HFFc6 (cell line): ENCODE results near the gene RADIL. TPM values are rescaled to one million over a fixed set of nuclear protein-coding genes. Genes with fewer than 3 reads are reported as not detected.
"Not testable (repeated sequence)": the region's sequence is repeated elsewhere in the genome, so short reads cannot be mapped to it uniquely, and the experiment has no call there.

Source experiments
- DNase-seq: peaks from one replicate; pipeline ENCODE4 v3.0.0-alpha.2; 2018
- H3K27ac Mint-ChIP-seq: 2 replicates; pipeline ENCODE4 v1.8.0; 2020; ENCODE audit warnings: mild to moderate bottlenecking, mixed read lengths
- H3K27me3 Mint-ChIP-seq: 2 replicates; pipeline ENCODE4 v1.8.0; 2021; ENCODE audit warnings: mild to moderate bottlenecking, moderate library complexity, mixed read lengths; ENCODE audit not compliant: insufficient read depth
- H3K36me3 Mint-ChIP-seq: 2 replicates; pipeline ENCODE4 v1.8.0; 2021; ENCODE audit warnings: low read depth, mixed read lengths
- H3K4me1 Mint-ChIP-seq: 2 replicates; pipeline ENCODE4 v1.8.0; 2020; ENCODE audit warnings: low read depth, mixed read lengths
- H3K4me3 Mint-ChIP-seq: 2 replicates; pipeline ENCODE4 v1.8.0; 2020; ENCODE audit warnings: mild to moderate bottlenecking, moderate library complexity, mixed read lengths
- H3K9me3 Mint-ChIP-seq: 2 replicates; pipeline ENCODE4 v1.8.0; 2020; ENCODE audit warnings: mild to moderate bottlenecking, mixed read lengths
- total RNA-seq, 6 experiments: library from RNA; stranded (reverse); fragmentation: NEBNext Ultra II Directional; extraction: Animal tissue kit (Norgen Biotek cat#: 25700); gene quantifications; 2 replicates in 1 of 6; 3 replicates in 5 of 6; pipeline ENCODE4 v1.2.3, GENCODE V29; 2021
- TF ChIP-seq, protein P1 (sequence below): fragments of 200-600 bp; sonication (generic); IDR thresholded peaks from 2 replicates; pipeline ENCODE4 v1.5.0; 2021; ENCODE audit warnings: antibody characterized with exemption, mild to moderate bottlenecking

Gene RADIL
- total RNA-seq, 6 experiments from 2014 or later: 0.09 to 0.43 (median 0.24) TPM

GRCh38 chr7:4904346-4904745 is 20.8 kb upstream of the RADIL start:
- no peaks in the 10 kb centered on the region for H3K36me3 Mint-ChIP-seq
- H3K9me3 Mint-ChIP-seq: no peaks in the 10 kb centered on the region
- no peak for DNase-seq
- H3K4me3 Mint-ChIP-seq: no peak overlapping the region
- H3K27ac Mint-ChIP-seq: no peak overlapping the region
- peaks cover 5% of the 10 kb centered on the region for H3K27me3 Mint-ChIP-seq
- H3K4me1 Mint-ChIP-seq: no peaks in the 10 kb centered on the region
- TF ChIP-seq, protein P1, sequence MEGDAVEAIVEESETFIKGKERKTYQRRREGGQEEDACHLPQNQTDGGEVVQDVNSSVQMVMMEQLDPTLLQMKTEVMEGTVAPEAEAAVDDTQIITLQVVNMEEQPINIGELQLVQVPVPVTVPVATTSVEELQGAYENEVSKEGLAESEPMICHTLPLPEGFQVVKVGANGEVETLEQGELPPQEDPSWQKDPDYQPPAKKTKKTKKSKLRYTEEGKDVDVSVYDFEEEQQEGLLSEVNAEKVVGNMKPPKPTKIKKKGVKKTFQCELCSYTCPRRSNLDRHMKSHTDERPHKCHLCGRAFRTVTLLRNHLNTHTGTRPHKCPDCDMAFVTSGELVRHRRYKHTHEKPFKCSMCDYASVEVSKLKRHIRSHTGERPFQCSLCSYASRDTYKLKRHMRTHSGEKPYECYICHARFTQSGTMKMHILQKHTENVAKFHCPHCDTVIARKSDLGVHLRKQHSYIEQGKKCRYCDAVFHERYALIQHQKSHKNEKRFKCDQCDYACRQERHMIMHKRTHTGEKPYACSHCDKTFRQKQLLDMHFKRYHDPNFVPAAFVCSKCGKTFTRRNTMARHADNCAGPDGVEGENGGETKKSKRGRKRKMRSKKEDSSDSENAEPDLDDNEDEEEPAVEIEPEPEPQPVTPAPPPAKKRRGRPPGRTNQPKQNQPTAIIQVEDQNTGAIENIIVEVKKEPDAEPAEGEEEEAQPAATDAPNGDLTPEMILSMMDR: no peak

DNA sequence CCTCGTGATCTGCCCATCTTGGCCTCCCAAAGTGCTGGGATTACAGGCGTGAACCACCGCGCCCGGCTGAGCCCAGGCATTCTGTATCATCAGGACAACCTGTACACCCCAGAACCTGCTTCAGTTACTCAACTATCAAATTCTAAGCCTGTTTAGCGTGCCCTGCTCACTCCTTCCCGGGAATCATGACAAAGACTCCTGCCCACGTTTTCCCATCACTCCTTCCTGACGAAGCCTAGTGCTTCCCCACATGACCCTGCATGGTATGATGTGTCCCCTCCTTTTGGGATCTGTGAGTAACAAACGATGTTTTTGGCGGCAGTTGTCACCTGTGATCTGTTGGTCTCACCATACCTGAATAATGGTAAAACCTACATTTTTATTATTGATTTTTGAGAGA is 12.2 kb upstream of the RADIL start:
- TF ChIP-seq, protein P1: no peak
- H3K27ac Mint-ChIP-seq: no peak overlapping the region
- H3K9me3 Mint-ChIP-seq: peaks cover 5% of the 10 kb centered on the region; the same call in 1 of the 2 replicates
- 0 out of 2 replicates have a peak, but pooled peaks cover 6% of the 10 kb centered on the region for H3K36me3 Mint-ChIP-seq
- H3K27me3 Mint-ChIP-seq: peaks cover 9% of the 10 kb centered on the region
- H3K4me1 Mint-ChIP-seq: no peaks in the 10 kb centered on the region
- DNase-seq: no peak
- H3K4me3 Mint-ChIP-seq: no peak overlapping the region

DNA sequence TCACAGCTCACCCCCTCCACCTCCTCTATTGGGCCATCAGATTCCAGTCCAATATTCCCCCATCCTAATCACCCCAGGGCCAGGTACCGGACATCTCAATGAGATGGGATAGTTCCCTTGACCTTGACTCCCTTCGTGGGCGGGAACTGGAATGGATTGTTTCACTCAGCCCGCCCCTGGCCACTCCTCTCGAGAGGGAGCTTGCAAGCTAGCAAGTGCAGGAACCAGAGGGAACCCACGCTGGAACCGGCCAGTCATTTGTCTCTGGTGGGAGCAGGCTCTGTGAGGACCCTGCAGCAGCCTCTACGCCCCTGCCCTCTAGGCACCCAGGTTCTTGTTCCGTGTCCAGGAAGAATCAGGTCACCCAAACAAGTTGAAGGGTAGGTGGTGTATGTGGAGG is 11.0 kb upstream of the RADIL start:
- H3K27ac Mint-ChIP-seq: no peak overlapping the region
- DNase-seq: no peak
- H3K4me1 Mint-ChIP-seq: no peaks in the 10 kb centered on the region
- 0 out of 2 replicates have a peak, but pooled peaks cover 6% of the 10 kb centered on the region for H3K36me3 Mint-ChIP-seq
- H3K9me3 Mint-ChIP-seq: peaks cover 5% of the 10 kb centered on the region; the same call in 1 of the 2 replicates
- peaks cover 6% of the 10 kb centered on the region for H3K27me3 Mint-ChIP-seq
- TF ChIP-seq, protein P1: no peak
- H3K4me3 Mint-ChIP-seq: no peak overlapping the region

- Mint-ChIP-seq H3K27ac (no peak overlapping the region), H3K9me3 (peaks cover 5% of the 10 kb centered on the region; the same call in 1 of the 2 replicates)
Observed at GRCh38 chr7:4893929-4894475, 10.5 kb upstream of the RADIL start.

DNA sequence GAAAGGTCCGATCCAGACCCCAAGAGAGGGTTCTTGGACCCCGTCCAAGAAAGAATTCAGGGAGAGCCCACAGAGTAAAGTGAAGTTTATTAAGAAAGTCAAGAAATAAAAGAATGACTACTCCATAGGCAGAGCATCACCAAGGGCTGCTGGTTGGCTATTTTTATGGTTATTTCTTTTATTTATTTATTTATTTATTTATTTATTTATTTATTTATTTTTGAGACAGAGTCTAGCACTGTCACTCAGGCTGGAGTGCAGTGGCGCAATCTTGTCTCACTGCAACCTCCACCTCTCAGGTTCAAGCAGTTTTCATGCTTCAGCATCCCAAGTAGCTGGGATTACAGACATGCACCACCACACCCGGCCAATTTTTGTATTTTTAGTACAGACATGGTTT is 9.7 kb upstream of the RADIL start:
- H3K27ac Mint-ChIP-seq, DNase-seq: not testable (repeated sequence)

More at GRCh38 chr7:4893929-4894475, 10.5 kb upstream of the RADIL start:
- TF ChIP-seq, protein P1: no peak
- Mint-ChIP-seq H3K36me3 (0 out of 2 replicates have a peak, but pooled peaks cover 6% of the 10 kb centered on the region), H3K4me3 (no peak overlapping the region), H3K4me1 (no peaks in the 10 kb centered on the region), H3K27me3 (peaks cover 10% of the 10 kb centered on the region)
- no peak for DNase-seq

GRCh38 chr7:4891522-4891921 is 8.0 kb upstream of the RADIL start:
- H3K36me3 Mint-ChIP-seq, H3K9me3 Mint-ChIP-seq: not testable (repeated sequence)
- peaks cover 12% of the 10 kb centered on the region for H3K27me3 Mint-ChIP-seq

More for the DNA sequence above, 9.7 kb upstream of the RADIL start:
- not testable (repeated sequence) for H3K9me3 Mint-ChIP-seq, H3K4me3 Mint-ChIP-seq, H3K36me3 Mint-ChIP-seq, H3K4me1 Mint-ChIP-seq
- peaks cover 10% of the 10 kb centered on the region for H3K27me3 Mint-ChIP-seq

More at GRCh38 chr7:4891522-4891921, 8.0 kb upstream of the RADIL start:
- not testable (repeated sequence) for H3K27ac Mint-ChIP-seq, H3K4me1 Mint-ChIP-seq, H3K4me3 Mint-ChIP-seq, DNase-seq
